Neutrophil (primary cell): ENCODE data around the gene THBS2.

Source experiments
- H3K27ac ChIP-seq: fragments of 200-600 bp; sonication (generic); 2 replicates; pipeline ENCODE4 v1.5.1; 2016; ENCODE audit warnings: mild to moderate bottlenecking, moderate library complexity
- H3K27me3 ChIP-seq: fragments of 200-600 bp; sonication (generic); 2 replicates; pipeline ENCODE4 v1.6.0; 2016; ENCODE audit warnings: mild to moderate bottlenecking
- H3K36me3 ChIP-seq: fragments of 200-600 bp; sonication (generic); 2 replicates; pipeline ENCODE4 v1.5.1; 2017
- H3K4me1 ChIP-seq, 2 experiments: fragments of 200-600 bp in 1 of 2; sonication (generic) in 1 of 2; 1 replicate in 1 of 2; 2 replicates in 1 of 2; pipeline versions ENCODE4 v1.5.1 to v1.6.1; 2013 to 2016; ENCODE audit warnings: low read depth in 1 of 2, low read length in 1 of 2, mild to moderate bottlenecking in 1 of 2, moderate library complexity in 1 of 2; ENCODE audit not compliant: control insufficient read depth in 1 of 2, insufficient read depth in 1 of 2
- H3K4me3 ChIP-seq, 2 experiments: fragments of 200-600 bp in 1 of 2; sonication (generic) in 1 of 2; 1 replicate in 1 of 2; 2 replicates in 1 of 2; pipeline ENCODE4 v1.5.1; 2013 to 2016; ENCODE audit warnings: low read depth in 1 of 2, low read length in 1 of 2, mild to moderate bottlenecking in 1 of 2, moderate library complexity in 1 of 2
- H3K9me3 ChIP-seq: fragments of 200-600 bp; sonication (generic); 2 replicates; pipeline ENCODE4 v1.5.1; 2016
- TF ChIP-seq, protein P1 (sequence below): fragments of 200-600 bp; sonication (generic); IDR thresholded peaks from 2 replicates; pipeline ENCODE4 v1.5.1; 2016; ENCODE audit warnings: antibody characterized with exemption

The THBS2 gene

GRCh38 chr6:169285165-169285564 lies 31.5 kb upstream of the THBS2 start:
- H3K4me3 ChIP-seq: no peak overlapping the region
- no peaks in the 10 kb centered on the region for H3K36me3 ChIP-seq
- no peaks in the 10 kb centered on the region for H3K9me3 ChIP-seq
- no peak overlapping the region for H3K27ac ChIP-seq
- TF ChIP-seq, protein P1, sequence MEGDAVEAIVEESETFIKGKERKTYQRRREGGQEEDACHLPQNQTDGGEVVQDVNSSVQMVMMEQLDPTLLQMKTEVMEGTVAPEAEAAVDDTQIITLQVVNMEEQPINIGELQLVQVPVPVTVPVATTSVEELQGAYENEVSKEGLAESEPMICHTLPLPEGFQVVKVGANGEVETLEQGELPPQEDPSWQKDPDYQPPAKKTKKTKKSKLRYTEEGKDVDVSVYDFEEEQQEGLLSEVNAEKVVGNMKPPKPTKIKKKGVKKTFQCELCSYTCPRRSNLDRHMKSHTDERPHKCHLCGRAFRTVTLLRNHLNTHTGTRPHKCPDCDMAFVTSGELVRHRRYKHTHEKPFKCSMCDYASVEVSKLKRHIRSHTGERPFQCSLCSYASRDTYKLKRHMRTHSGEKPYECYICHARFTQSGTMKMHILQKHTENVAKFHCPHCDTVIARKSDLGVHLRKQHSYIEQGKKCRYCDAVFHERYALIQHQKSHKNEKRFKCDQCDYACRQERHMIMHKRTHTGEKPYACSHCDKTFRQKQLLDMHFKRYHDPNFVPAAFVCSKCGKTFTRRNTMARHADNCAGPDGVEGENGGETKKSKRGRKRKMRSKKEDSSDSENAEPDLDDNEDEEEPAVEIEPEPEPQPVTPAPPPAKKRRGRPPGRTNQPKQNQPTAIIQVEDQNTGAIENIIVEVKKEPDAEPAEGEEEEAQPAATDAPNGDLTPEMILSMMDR: no peak
- H3K27me3 ChIP-seq: peaks cover 4% of the 10 kb centered on the region
- H3K4me1 ChIP-seq: no peaks in the 10 kb centered on the region

GRCh38 chr6:169283924-169284323 lies 30.3 kb upstream of the THBS2 start:
- Histone ChIP-seq H3K4me1 (no peaks in the 10 kb centered on the region), H3K27me3 (peaks cover 4% of the 10 kb centered on the region), H3K4me3 (no peak overlapping the region), H3K9me3 (no peaks in the 10 kb centered on the region), H3K36me3 (no peaks in the 10 kb centered on the region), H3K27ac (no peak overlapping the region)
- TF ChIP-seq, protein P1: no peak

DNA sequence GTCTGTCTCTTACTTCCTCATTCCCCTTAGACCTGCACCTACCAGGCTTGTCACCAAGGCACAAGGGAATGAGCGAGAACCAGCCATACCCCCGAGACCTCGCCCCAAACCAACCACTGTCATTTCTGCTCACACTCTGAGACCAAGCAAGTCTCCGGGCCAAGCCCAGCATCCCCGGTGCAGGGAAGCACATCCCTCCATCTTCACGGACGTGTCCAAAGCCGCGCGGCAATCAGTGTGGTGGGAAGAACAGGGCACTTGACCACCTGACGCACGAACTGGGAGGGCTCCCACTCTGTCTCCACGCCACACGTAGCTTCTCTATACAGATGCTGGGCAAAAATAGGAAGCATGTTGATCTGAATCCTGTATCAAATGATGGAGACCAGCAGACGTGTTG lies 28.4 kb upstream of the THBS2 start:
- no peak overlapping the region for H3K4me3 ChIP-seq
- no peaks in the 10 kb centered on the region for H3K9me3 ChIP-seq
- no peaks in the 10 kb centered on the region for H3K36me3 ChIP-seq
- no peaks in the 10 kb centered on the region for H3K4me1 ChIP-seq
- no peak overlapping the region for H3K27ac ChIP-seq
- H3K27me3 ChIP-seq: peaks cover 4% of the 10 kb centered on the region
- TF ChIP-seq, protein P1: no peak

- Histone ChIP-seq H3K4me3 (no peak overlapping the region), H3K36me3 (no peaks in the 10 kb centered on the region), H3K4me1 (no peaks in the 10 kb centered on the region), H3K27ac (no peak overlapping the region), H3K27me3 (no peaks in the 10 kb centered on the region), H3K9me3 (no peaks in the 10 kb centered on the region)
- TF ChIP-seq, protein P1: no peak
Measured at GRCh38 chr6:169277619-169278018, 24.0 kb upstream of the THBS2 start.

- no peaks in the 10 kb centered on the region for H3K9me3 ChIP-seq
- TF ChIP-seq, protein P1: no peak
Measured at GRCh38 chr6:169274781-169275180, 21.1 kb upstream of the THBS2 start.

GRCh38 chr6:169273511-169273910 lies 19.9 kb upstream of the THBS2 start:
- H3K27ac ChIP-seq: no peak overlapping the region
- no peaks in the 10 kb centered on the region for H3K27me3 ChIP-seq
- no peaks in the 10 kb centered on the region for H3K36me3 ChIP-seq
- H3K4me1 ChIP-seq: no peaks in the 10 kb centered on the region
- H3K9me3 ChIP-seq: no peaks in the 10 kb centered on the region
- TF ChIP-seq, protein P1: no peak
- H3K4me3 ChIP-seq: no peak overlapping the region

More at GRCh38 chr6:169274781-169275180, 21.1 kb upstream of the THBS2 start:
- no peaks in the 10 kb centered on the region for H3K36me3 ChIP-seq
- no peaks in the 10 kb centered on the region for H3K4me1 ChIP-seq
- no peak overlapping the region for H3K4me3 ChIP-seq
- no peak overlapping the region for H3K27ac ChIP-seq
- no peaks in the 10 kb centered on the region for H3K27me3 ChIP-seq
